CD4-positive, alpha-beta T cell treated with Interleukin-2 at 100 ng/mL for 4 hours (primary cell): ENCODE data around the gene TYMS.

Experiments used
- DNase-seq: peaks from one replicate; pipeline ENCODE4 v3.0.0-alpha.2; 2020; ENCODE audit warnings: low spot score

TYMS gene

DNA sequence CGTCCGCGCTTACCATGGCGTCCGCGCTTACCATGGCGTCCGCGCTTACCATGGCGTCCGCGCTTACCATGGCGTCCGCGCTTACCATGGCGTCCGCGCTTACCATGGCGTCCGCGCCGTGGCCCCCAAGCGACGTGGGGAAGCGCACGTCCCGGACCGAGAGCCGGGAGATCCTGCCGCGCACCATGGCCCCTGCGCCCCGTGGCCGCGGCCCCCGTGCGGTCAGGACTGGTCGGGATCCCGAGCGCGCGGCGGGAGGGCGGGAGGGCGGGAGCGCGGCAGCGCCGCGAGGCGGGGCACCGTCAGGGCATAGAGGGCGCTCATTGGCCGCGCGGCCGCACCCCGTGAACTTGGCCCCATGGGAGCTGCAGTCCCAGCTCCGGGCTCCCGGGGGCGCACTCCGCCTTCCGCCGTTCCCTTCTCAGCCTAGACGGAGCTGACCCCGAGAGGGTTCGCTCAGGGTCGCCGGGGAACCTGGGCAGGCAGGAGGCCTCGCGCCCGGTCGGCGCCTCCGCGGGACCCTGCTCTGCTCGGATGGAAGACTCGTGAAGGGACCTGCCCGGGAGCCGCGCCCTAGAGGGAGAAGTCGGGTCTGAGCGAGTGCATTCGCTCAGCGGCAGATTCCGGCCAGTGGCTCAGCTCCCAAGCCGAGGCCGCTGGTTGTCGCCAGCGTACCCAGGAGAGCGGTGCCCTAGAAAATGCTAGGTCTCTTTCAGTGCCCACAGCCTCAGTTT lies 55.1 kb downstream of the TYMS start, which contains the start of gene ENOSF1:
TSS of gene ENOSF1 (minus strand) at position 230 of the 734 bp plus-strand sequence. CDS start at position 187, 43 bp downstream.
- peak; percentile 88 for DNase-seq

DNA sequence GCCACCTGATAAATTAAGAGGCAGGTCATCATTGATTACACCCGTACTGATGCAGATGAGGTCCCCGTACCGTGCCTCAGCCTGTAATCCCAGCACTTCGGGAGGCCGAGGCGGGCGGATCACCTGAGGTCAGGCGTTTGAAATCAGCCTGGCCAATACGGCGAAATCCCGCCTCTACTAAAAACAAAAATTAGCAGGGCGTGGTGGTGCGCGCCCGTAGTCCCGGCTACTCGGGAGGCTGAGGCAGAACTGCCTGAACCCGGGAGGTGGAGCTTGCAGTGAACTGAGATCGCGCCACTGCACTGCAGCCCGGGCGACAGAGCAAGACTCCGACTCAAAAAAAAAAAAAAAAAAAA lies 55.7 kb downstream of the TYMS start:
- DNase-seq: no peak

DNA sequence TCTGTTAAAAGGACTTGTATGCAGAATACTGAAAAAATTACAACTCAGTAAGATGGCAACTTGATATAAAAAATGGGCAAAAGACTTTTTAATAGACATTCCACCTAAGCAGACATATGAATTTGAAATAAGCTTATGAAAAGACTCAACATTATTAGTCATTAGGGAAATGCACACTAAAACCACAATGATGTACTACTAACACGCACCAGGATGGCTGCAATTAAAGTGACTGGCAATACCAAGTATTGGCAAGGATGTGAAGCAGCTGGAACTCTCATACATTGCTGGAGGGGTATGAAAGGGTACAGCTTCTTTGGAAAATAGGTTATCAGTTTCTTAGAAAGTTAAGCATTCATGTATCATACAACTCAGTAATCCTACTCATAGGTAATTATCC lies 58.2 kb downstream of the TYMS start:
- peak; percentile 45 for DNase-seq

DNA sequence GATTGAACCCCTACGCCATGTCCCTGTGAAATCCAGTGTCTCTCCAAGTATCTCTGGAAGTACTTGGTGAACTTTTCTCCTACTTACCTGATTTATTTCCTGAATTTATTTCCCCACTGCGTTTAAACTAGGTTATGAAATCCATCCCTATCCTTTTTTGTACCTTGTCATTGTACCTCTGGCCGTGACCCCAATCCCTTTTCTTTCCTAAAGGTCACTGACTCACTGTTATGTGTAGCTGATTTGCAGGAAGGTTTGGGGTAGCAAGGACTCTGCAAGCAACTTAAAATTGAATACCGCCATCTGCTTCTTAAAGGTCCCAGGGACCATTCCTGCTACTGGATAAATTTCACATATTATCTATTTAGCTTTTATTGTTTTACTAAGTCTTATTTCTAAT lies 59.5 kb downstream of the TYMS start:
- DNase-seq: no peak
